Activated CD4-positive, alpha-beta memory T cell treated with anti-CD3 and anti-CD28 coated beads for 36 hours (primary cell): ENCODE measurements around the gene CRX. TPM values are rescaled to one million over a fixed set of nuclear protein-coding genes. Genes with fewer than 3 reads are reported as not detected.
A peak's percentile ranks its signal among the peaks of the same experiment; 100 is the strongest.
"Not testable (repeated sequence)": the region's sequence is repeated elsewhere in the genome, so short reads cannot be mapped to it uniquely, and the experiment has no call there.

Source experiments
- CTCF ChIA-PET: fragments of 350-600 bp; sonication (Branson Sonifier 250); formaldehyde crosslinking; loops from one replicate; lab custom pipeline; 2021; ENCODE audit warnings: antibody characterized with exemption, inconsistent platforms; lab: Charles Lee
- POLR2A ChIA-PET: fragments of 350-600 bp; sonication (Branson Sonifier 250); formaldehyde crosslinking; loops from one replicate; lab custom pipeline; 2021; ENCODE audit warnings: antibody characterized with exemption; lab: Charles Lee
- DNase-seq: peaks from one replicate; pipeline ENCODE4 v3.0.0-alpha.2; 2020
- H3K27ac Mint-ChIP-seq: one replicate; pipeline ENCODE4 v1.8.0; 2021; ENCODE audit warnings: mixed read lengths
- H3K27me3 Mint-ChIP-seq: one replicate; pipeline ENCODE4 v1.8.0; 2021; ENCODE audit warnings: mixed read lengths
- H3K36me3 Mint-ChIP-seq: one replicate; pipeline ENCODE4 v1.8.0; 2021; ENCODE audit warnings: mixed read lengths
- H3K4me1 Mint-ChIP-seq: one replicate; pipeline ENCODE4 v1.8.0; 2021; ENCODE audit warnings: low read depth, mixed read lengths
- H3K4me3 Mint-ChIP-seq: one replicate; pipeline ENCODE4 v1.8.0; 2021; ENCODE audit warnings: mild to moderate bottlenecking, mixed read lengths
- H3K9me3 Mint-ChIP-seq: one replicate; pipeline ENCODE4 v1.8.0; 2021; ENCODE audit warnings: mixed read lengths
- intact Hi-C: fragments of 100-400 bp; cut with micrococcal nuclease; formaldehyde crosslinking; loops from one replicate; pipeline ENCODE4 v1.15.1; 2023
- total RNA-seq, 2 experiments: library from RNA; stranded (reverse); gene quantifications; one replicate each; pipeline ENCODE4 v1.2.3, GENCODE V29; 2021

The CRX gene
- total RNA-seq, 2 experiments from 2014 or later = not detected

DNA sequence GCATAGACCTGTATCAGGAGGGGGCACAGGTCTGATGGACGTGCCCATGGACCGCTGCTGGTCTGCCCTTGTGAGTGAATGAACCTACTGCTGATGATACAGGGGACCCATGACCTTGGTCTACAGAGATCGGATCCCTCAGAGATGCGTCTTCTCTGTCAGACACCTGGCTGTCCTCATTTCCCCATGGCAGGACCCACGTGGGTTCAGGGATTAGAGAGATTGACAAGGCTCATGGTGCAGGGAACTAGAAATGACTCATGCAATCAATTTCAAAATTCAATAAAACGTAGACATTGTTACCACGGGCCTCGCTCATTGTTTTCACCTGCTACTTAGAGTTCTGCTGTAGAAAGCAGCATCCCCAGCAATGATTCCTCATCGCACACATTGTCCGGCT is 16.4 kb upstream of the CRX start:
- CTCF ChIA-PET = no interaction called here
- Mint-ChIP-seq H3K4me3 (no peak overlapping the region), H3K27ac (no peak overlapping the region), H3K27me3 (no peaks in the 10 kb centered on the region), H3K4me1 (no peaks in the 10 kb centered on the region), H3K36me3 (peaks cover 2% of the 10 kb centered on the region), H3K9me3 (peaks cover 4% of the 10 kb centered on the region)
- intact Hi-C loops = no loop called here
- no peak for DNase-seq
- POLR2A ChIA-PET = no interaction called here

DNA sequence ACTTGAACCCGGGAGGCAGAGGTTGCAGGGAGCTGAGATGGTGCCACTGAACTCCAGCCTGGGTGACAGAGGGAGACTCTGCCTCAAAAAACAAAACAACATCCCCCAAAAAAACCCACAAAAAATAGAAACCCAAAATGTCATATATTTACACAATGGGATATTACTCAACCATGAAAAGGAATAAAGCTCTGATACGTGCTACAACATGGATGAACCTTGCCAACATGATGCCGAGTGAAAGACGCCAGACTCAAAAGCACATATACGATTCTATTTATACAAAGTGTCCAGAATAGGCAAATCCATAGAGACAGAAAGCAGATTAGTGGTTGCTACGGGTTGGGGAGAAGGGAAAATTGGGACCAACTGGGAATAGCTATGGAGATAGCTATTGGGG is 15.3 kb upstream of the CRX start:
- Mint-ChIP-seq H3K27me3 (peaks cover 3% of the 10 kb centered on the region), H3K36me3 (no peaks in the 10 kb centered on the region), H3K27ac (no peak overlapping the region), H3K4me3 (no peak overlapping the region), H3K4me1 (no peaks in the 10 kb centered on the region), H3K9me3 (no peaks in the 10 kb centered on the region)
- POLR2A ChIA-PET = no interaction called here
- DNase-seq = no peak
- intact Hi-C loops = no loop called here
- CTCF ChIA-PET = interaction anchor here (0.6 kb wide), 2 partner anchors 11 to 247 kb away, joined by 4 to 6 read pairs; no protein-coding TSS in a partner anchor

DNA sequence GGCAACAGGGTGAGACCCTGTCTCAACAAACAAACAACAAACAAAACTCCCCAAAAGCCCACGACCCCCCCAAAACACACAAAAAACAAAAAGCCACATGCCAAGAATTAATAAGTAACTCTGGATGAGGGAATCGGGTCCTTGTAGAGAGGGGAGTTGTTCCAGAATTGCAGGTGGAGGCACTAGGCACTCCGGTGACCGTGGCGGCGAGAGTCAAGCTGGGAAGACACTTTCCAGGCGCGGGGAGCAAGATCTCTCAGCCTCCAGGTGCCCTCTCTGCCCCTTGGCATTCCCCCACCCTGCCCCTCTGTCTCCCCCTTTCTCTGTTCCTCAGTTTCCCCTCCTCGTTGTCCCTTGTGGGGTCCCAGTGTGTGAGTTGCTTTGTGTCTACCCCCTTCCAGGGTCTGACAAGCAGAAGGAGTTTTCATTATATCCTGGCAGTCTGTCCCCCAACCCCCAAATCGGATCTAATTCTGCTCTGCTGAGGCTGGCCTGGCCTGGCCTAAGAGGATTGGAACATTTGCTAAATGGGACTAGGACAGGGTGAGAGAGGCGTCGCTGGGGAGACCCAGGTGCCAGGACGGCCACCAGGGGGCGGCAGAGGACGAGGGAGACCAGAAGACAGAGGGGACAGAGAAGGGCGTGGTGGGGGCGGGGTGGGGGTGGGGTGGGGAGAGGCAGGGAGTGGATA is 8.3 kb upstream of the CRX start:
- Mint-ChIP-seq H3K9me3 (no peaks in the 10 kb centered on the region), H3K27me3 (peaks cover 6% of the 10 kb centered on the region), H3K4me3 (no peak overlapping the region), H3K27ac (no peak overlapping the region), H3K4me1 (no peaks in the 10 kb centered on the region), H3K36me3 (no peaks in the 10 kb centered on the region)
- intact Hi-C loops = loop anchor here (5.0 kb wide), 1 partner anchor 49 kb away; no protein-coding TSS in a partner anchor
- peak; percentile 83 for DNase-seq
- ChIA-PET CTCF (interaction anchor here (1.6 kb wide), 1 partner anchor 50 kb away, joined by 10 read pairs; no protein-coding TSS in a partner anchor), POLR2A (no interaction called here)

DNA sequence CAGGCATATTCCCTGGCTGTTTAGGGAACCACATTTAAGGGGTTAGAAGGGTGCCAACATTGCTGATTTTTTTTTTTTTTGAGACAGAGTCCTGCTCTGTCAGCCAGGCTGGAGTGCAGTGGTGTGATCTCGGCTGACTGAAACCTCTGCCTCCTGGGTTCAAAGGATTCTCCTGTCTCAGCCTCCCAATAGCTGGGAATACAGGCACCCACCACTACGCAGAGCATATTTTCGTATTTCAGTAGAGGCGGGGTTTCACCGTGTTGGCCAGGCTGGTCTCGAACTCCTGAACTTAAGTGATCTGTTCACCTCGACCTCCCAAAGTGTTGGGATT is 7.8 kb upstream of the CRX start:
- intact Hi-C loops = loop anchor here (5.0 kb wide), 1 partner anchor 48 kb away; no protein-coding TSS in a partner anchor
- no peaks in the 10 kb centered on the region for H3K36me3 Mint-ChIP-seq
- H3K4me1 Mint-ChIP-seq = no peaks in the 10 kb centered on the region
- ChIA-PET CTCF (interaction anchor here (0.7 to 1.6 kb wide), 5 partner anchors 9 to 636 kb away, joined by 3 to 10 read pairs (median 3); partner anchors contain the start of gene TPRX1), POLR2A (no interaction called here)
- no peak for DNase-seq
- H3K27ac Mint-ChIP-seq = no peak overlapping the region
- no peak overlapping the region for H3K4me3 Mint-ChIP-seq
- H3K9me3 Mint-ChIP-seq = no peaks in the 10 kb centered on the region
- peaks cover 10% of the 10 kb centered on the region for H3K27me3 Mint-ChIP-seq

DNA sequence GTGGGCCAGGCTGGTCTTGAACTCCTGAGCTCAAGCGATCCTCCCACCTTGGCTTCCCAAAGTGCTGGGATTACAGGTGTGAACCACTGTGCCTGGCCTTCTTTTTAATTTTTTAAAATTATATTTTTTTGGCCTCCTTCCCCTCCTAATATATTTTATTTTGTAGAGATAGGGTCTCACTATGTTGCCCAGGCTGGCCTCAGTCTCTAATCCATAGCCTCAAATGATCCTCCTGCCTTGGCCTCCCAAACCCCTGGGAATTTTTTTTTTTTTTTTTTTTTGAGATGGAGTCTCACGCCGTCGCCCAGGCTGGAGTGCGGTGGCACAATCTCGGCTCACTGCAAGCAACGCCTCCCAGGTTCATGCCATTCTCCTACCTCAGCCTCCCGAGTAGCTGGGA is 5.5 kb upstream of the CRX start:
- intact Hi-C loops = not testable (repeated sequence)

DNA sequence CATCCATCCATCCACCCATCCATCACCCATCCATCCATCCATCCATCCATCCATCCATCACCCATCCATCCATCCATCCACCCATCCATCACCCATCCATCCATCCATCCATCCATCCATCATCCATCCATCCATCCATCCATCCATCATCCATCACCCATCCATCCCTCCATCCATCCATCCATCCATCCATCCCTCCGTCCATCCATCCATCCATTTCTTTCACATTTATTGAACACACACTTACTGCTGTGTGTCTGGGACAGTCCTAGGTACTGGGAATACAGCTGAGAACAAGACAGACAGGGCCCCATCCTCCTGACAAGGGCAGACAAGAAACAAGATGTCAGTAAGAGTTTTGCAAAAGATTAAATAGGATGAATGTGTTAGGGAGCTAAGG is 3.5 kb upstream of the CRX start:
- DNase-seq, H3K4me1 Mint-ChIP-seq, H3K27ac Mint-ChIP-seq, intact Hi-C loops, H3K36me3 Mint-ChIP-seq, H3K4me3 Mint-ChIP-seq, H3K9me3 Mint-ChIP-seq, POLR2A ChIA-PET, CTCF ChIA-PET: not testable (repeated sequence)
- H3K27me3 Mint-ChIP-seq = peaks cover 22% of the 10 kb centered on the region

More for the DNA sequence above, 5.5 kb upstream of the CRX start:
- H3K36me3 Mint-ChIP-seq, DNase-seq, POLR2A ChIA-PET, H3K4me3 Mint-ChIP-seq, H3K4me1 Mint-ChIP-seq, H3K27ac Mint-ChIP-seq, H3K9me3 Mint-ChIP-seq: not testable (repeated sequence)
- peaks cover 22% of the 10 kb centered on the region for H3K27me3 Mint-ChIP-seq
- CTCF ChIA-PET = interaction anchor here (1.2 to 1.7 kb wide), 2 partner anchors 47 to 49 kb away, joined by 4 to 5 read pairs; no protein-coding TSS in a partner anchor

DNA sequence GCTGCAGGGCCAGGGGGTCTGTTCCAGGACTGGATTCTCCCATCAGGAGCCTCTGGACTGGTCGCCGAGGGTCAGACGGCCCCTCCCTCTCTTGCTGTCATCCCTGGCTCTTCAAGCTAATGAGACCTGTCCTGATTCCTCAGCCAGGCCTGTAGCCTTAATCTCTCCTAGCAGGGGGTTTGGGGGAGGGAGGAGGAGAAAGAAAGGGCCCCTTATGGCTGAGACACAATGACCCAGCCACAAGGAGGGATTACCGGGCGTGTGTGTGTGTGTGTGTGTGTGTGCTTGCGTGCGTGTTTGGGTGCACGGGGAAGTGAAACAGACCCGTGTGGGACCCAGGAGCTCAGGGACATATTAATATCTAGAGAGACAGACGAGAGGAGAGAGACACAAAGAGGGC is 1.9 kb upstream of the CRX start:
- intact Hi-C loops = no loop called here
- Mint-ChIP-seq H3K36me3 (no peaks in the 10 kb centered on the region), H3K9me3 (no peaks in the 10 kb centered on the region), H3K27me3 (peaks cover 21% of the 10 kb centered on the region), H3K27ac (no peak overlapping the region), H3K4me1 (peaks cover 2% of the 10 kb centered on the region), H3K4me3 (no peak overlapping the region)
- ChIA-PET CTCF (interaction anchor here (0.7 kb wide), 1 partner anchor 495 kb away, joined by 3 read pairs; no protein-coding TSS in a partner anchor), POLR2A (no interaction called here)
- no peak for DNase-seq

DNA sequence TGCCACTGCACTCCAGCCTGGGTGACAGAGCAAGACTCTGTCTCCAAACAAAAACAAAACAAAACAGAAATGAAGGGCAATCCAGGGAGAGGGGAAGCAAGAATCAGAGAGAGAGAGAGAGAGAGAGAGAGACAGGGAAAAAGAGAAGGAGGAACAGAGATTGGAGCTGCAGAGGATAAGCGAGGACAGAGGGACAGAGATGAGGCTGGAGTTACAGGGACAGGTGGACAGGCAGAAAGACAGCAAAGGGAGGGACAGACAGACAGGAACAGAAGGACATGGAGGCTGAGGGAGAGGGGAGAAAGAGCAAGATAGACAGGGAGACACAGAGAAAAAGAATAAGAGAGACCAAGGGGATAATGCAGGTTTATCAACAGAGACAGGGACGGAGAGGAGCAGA is 1.3 kb upstream of the CRX start:
- POLR2A ChIA-PET = no interaction called here
- intact Hi-C loops = no loop called here

DNA sequence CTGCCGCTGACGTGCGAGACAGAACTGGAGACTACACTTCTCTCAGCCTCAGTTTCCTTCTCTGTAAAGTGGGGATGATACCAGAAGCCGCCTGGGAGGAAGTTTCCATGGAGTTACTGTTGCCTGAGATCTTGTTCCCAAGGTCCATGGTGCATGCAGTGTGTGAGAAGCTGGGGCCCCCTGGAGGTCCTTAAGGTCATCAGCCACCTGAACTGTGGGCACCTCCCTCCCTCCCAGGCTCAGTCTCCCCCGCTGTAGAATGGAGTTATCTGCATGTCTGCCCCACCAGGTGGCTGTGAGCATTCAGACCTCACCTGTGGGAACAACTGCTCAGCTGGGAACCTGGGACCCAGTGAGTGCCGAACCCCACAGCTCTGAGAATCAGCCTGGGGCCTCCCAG is 2.7 kb downstream of the CRX start:
- POLR2A ChIA-PET = no interaction called here
- CTCF ChIA-PET = interaction anchor here (1.7 kb wide), 1 partner anchor 10 kb away, joined by 3 read pairs; no protein-coding TSS in a partner anchor
- Mint-ChIP-seq H3K9me3 (peaks cover 9% of the 10 kb centered on the region), H3K27ac (no peak overlapping the region), H3K4me1 (peaks cover 2% of the 10 kb centered on the region), H3K27me3 (peaks cover 14% of the 10 kb centered on the region), H3K4me3 (no peak overlapping the region), H3K36me3 (no peaks in the 10 kb centered on the region)
- no peak for DNase-seq
- intact Hi-C loops = no loop called here

More for the DNA sequence above, 1.3 kb upstream of the CRX start:
- Mint-ChIP-seq H3K27me3 (peaks cover 21% of the 10 kb centered on the region), H3K9me3 (no peaks in the 10 kb centered on the region), H3K4me3 (no peak overlapping the region), H3K27ac (no peak overlapping the region), H3K4me1 (peaks cover 2% of the 10 kb centered on the region), H3K36me3 (no peaks in the 10 kb centered on the region)
- no peak for DNase-seq
- CTCF ChIA-PET = interaction anchor here (0.7 kb wide), 1 partner anchor 494 kb away, joined by 3 read pairs; no protein-coding TSS in a partner anchor

DNA sequence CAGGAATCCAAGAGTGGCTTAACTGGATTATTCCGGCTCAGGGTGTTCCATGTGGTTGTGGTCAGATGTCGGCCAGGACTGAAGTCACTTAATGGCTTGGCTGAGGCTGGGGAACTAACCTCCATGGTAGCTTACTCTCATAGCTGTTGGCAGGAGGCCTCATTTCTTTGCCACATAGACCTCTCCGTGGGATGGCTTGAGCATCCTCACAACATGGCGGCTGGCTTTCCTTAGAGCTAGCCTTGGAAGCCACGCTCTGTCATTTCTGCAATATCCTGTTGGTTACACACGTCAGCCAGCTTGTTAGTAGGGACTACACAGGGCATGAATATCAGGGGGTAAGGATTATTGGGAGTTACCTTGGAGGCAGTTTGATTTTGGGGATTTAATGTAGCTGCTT is 5.1 kb downstream of the CRX start:
- Mint-ChIP-seq H3K4me3 (no peak overlapping the region), H3K27me3 (peaks cover 2% of the 10 kb centered on the region), H3K4me1 (no peaks in the 10 kb centered on the region), H3K36me3 (no peaks in the 10 kb centered on the region), H3K9me3 (peaks cover 9% of the 10 kb centered on the region), H3K27ac (no peak overlapping the region)
- CTCF ChIA-PET = interaction anchor here (1.1 kb wide), 2 partner anchors 22 to 42 kb away, joined by 3 to 6 read pairs; no protein-coding TSS in a partner anchor
- no peak for DNase-seq
- POLR2A ChIA-PET = no interaction called here
- intact Hi-C loops = no loop called here

DNA sequence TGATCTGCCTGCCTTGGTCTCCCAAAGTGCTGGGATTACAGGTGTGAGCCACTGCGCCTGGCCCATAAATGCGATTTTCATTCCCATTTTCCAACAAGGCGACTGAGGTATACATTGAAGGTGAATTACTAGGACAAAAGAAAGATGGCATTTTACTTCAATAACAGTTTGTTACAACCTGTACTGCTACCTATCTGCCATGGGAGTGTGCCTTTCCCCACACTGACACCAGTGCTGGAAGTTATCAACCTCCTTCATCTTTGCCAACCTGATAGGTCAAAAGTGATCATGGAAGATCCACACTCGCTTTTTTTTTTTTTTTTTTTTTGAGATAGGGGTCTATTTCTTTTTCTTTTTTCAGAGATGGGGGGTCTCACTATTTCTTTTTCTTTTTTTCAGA is 11.0 kb downstream of the CRX start:
- ChIA-PET CTCF (no interaction called here), POLR2A (no interaction called here)
- no peaks in the 10 kb centered on the region for H3K27me3 Mint-ChIP-seq
- H3K27ac Mint-ChIP-seq = no peak overlapping the region
- H3K4me1 Mint-ChIP-seq = no peaks in the 10 kb centered on the region
- intact Hi-C loops = no loop called here
- no peak overlapping the region for H3K4me3 Mint-ChIP-seq
- no peaks in the 10 kb centered on the region for H3K36me3 Mint-ChIP-seq
- no peak for DNase-seq
- no peaks in the 10 kb centered on the region for H3K9me3 Mint-ChIP-seq

DNA sequence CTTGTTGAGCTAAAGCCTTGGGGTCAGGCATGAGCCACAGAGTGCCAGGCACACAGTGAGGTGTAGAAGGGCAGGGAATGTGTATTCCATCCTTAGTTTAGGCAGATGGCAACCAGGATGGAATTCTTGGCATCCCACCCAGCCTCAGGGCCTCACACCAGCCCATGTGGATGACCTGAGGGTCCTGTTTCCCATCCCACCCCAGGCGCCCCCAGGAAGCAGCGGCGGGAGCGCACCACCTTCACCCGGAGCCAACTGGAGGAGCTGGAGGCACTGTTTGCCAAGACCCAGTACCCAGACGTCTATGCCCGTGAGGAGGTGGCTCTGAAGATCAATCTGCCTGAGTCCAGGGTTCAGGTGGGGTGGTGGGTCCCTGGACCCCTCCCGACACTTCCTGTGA is 14.3 kb downstream of the CRX start:
- H3K27me3 Mint-ChIP-seq = no peaks in the 10 kb centered on the region
- intact Hi-C loops = no loop called here
- H3K27ac Mint-ChIP-seq = no peak overlapping the region
- no peak for DNase-seq
- H3K36me3 Mint-ChIP-seq = no peaks in the 10 kb centered on the region
- no peaks in the 10 kb centered on the region for H3K4me1 Mint-ChIP-seq
- H3K9me3 Mint-ChIP-seq = no peaks in the 10 kb centered on the region
- CTCF ChIA-PET = no interaction called here
- POLR2A ChIA-PET = no interaction called here
- H3K4me3 Mint-ChIP-seq = no peak overlapping the region

DNA sequence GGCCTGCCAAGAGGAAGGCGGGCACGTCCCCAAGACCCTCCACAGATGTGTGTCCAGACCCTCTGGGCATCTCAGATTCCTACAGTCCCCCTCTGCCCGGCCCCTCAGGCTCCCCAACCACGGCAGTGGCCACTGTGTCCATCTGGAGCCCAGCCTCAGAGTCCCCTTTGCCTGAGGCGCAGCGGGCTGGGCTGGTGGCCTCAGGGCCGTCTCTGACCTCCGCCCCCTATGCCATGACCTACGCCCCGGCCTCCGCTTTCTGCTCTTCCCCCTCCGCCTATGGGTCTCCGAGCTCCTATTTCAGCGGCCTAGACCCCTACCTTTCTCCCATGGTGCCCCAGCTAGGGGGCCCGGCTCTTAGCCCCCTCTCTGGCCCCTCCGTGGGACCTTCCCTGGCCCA is 17.7 kb downstream of the CRX start:
- H3K27ac Mint-ChIP-seq = no peak overlapping the region
- no peaks in the 10 kb centered on the region for H3K9me3 Mint-ChIP-seq
- ChIA-PET POLR2A (no interaction called here), CTCF (interaction anchor here (0.9 to 1.6 kb wide), 2 partner anchors 10 to 25 kb away, joined by 4 read pairs; no protein-coding TSS in a partner anchor)
- no peaks in the 10 kb centered on the region for H3K4me1 Mint-ChIP-seq
- intact Hi-C loops = no loop called here
- peaks cover 9% of the 10 kb centered on the region for H3K27me3 Mint-ChIP-seq
- no peak for DNase-seq
- no peak overlapping the region for H3K4me3 Mint-ChIP-seq
- no peaks in the 10 kb centered on the region for H3K36me3 Mint-ChIP-seq
